NCI-H226 (cell line): Measurements from ENCODE around the gene NKAIN4.
A peak's percentile ranks its signal among the peaks of the same experiment; 100 is the strongest.

ENCODE experiments used
- DNase-seq: peaks from one replicate; pipeline ENCODE4 v3.0.0-alpha.2; 2015

Gene NKAIN4

GRCh38 chr20:63216849-63217471 is 37.3 kb downstream of the NKAIN4 start:
- no peak for DNase-seq

GRCh38 chr20:63216041-63216848 is 38.0 kb downstream of the NKAIN4 start, which contains the start of gene YTHDF1:
TSS of gene YTHDF1 (minus strand) at chr20:63216131. CDS start at chr20:63215892, 239 bp downstream.
- DNase-seq, result peak; percentile 88

- DNase-seq, result peak; percentile 17
These were observed 38.9 kb downstream of the NKAIN4 start for GRCh38 chr20:63215101-63216040.

- no peak for DNase-seq
These were observed 39.7 kb downstream of the NKAIN4 start for GRCh38 chr20:63214514-63214913.

GRCh38 chr20:63212792-63213191 is 41.5 kb downstream of the NKAIN4 start:
- DNase-seq, result peak; percentile 22

GRCh38 chr20:63212393-63212730 is 41.9 kb downstream of the NKAIN4 start:
- no peak for DNase-seq

GRCh38 chr20:63210011-63210605 is 44.2 kb downstream of the NKAIN4 start:
- no peak for DNase-seq

- DNase-seq, result no peak
These were observed 45.8 kb downstream of the NKAIN4 start for GRCh38 chr20:63208346-63208909.

GRCh38 chr20:63206878-63207277 is 47.4 kb downstream of the NKAIN4 start:
- peak; percentile 80 for DNase-seq

- DNase-seq, result no peak
These were observed 48.4 kb downstream of the NKAIN4 start for GRCh38 chr20:63205896-63206295.

- no peak for DNase-seq
These were observed 49.9 kb downstream of the NKAIN4 start for GRCh38 chr20:63204362-63204761.

- DNase-seq, result no peak
These were observed 51.3 kb downstream of the NKAIN4 start for GRCh38 chr20:63202811-63203526.

GRCh38 chr20:63202021-63202420 is 52.2 kb downstream of the NKAIN4 start:
- no peak for DNase-seq

GRCh38 chr20:63198606-63199005 is 55.7 kb downstream of the NKAIN4 start:
- DNase-seq, result no peak

GRCh38 chr20:63196768-63197470 is 57.3 kb downstream of the NKAIN4 start:
- DNase-seq, result no peak

GRCh38 chr20:63194797-63195173 is 59.5 kb downstream of the NKAIN4 start:
- DNase-seq, result no peak

GRCh38 chr20:63194007-63194796 is 60.1 kb downstream of the NKAIN4 start:
- DNase-seq, result no peak

- DNase-seq, result no peak
These were observed 61.5 kb downstream of the NKAIN4 start for GRCh38 chr20:63192721-63193120.

GRCh38 chr20:63191400-63191799 is 62.9 kb downstream of the NKAIN4 start:
- DNase-seq, result no peak

GRCh38 chr20:63190828-63191227 is 63.4 kb downstream of the NKAIN4 start:
- no peak for DNase-seq
